ENCODE data around the gene KCND2.
"Not testable (repeated sequence)": the region's sequence is repeated elsewhere in the genome, so short reads cannot be mapped to it uniquely, and the experiment has no call there.

Gene KCND2

DNA sequence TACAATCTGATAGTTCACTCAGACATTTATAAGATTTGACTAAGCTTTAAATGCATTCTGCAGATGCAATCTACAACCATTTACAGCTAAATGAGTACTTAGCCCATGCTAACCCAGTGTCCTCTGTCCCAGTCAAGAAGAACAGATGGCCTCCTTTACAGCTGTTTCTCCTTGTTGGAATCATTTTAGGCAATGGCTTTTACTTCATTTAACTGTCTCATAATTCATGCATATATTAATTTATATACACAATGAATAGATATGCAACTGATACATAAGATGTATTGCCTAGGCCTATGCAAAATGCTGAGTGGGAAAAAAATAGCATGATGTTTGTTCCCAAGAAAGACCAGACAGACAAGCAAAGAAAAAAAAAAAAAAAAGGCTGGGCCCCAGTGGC, 502.8 kb downstream of the KCND2 start:
- Histone ChIP-seq H3K36me3 (ENCODE audit: insufficient read depth, low read length) (no peaks in the 10 kb centered on the region), H3K27me3 (ENCODE audit: insufficient read depth, low read length, poor library complexity) (no peaks in the 10 kb centered on the region), H3K4me3 (ENCODE audit: low read depth in 1 of 2, low read length in 2 of 2) (no peak overlapping the region), H3K79me2 (ENCODE audit: insufficient read depth, low read length) (no peaks in the 10 kb centered on the region), H3K9me3 (ENCODE audit: insufficient read depth, low read length, severe bottlenecking) (no peaks in the 10 kb centered on the region), H3K27ac (ENCODE audit: low read length) (no peak overlapping the region), H3K9ac (ENCODE audit: low read depth, low read length) (no peak overlapping the region), H3K4me1 (ENCODE audit: insufficient read depth, low read length) (no peaks in the 10 kb centered on the region), H3K4me2 (ENCODE audit: insufficient read depth, low read length) (no peak overlapping the region), H2AFZ (ENCODE audit: low read depth, low read length) (no peak overlapping the region), H4K20me1 (ENCODE audit: insufficient read depth, low read length) (no peaks in the 10 kb centered on the region)
- no peak for ATAC-seq (ENCODE audit: insufficient read depth, low read depth)
- TF ChIP-seq, protein P1, sequence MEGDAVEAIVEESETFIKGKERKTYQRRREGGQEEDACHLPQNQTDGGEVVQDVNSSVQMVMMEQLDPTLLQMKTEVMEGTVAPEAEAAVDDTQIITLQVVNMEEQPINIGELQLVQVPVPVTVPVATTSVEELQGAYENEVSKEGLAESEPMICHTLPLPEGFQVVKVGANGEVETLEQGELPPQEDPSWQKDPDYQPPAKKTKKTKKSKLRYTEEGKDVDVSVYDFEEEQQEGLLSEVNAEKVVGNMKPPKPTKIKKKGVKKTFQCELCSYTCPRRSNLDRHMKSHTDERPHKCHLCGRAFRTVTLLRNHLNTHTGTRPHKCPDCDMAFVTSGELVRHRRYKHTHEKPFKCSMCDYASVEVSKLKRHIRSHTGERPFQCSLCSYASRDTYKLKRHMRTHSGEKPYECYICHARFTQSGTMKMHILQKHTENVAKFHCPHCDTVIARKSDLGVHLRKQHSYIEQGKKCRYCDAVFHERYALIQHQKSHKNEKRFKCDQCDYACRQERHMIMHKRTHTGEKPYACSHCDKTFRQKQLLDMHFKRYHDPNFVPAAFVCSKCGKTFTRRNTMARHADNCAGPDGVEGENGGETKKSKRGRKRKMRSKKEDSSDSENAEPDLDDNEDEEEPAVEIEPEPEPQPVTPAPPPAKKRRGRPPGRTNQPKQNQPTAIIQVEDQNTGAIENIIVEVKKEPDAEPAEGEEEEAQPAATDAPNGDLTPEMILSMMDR (IDR thresholded peaks at IDR 0.05; ENCODE audit: borderline replicate concordance, extremely low read depth, low read length, poor library complexity, severe bottlenecking): no peak
- no peak for TF ChIP-seq EZH2 (IDR thresholded peaks at IDR 0.05; ENCODE audit: borderline replicate concordance, low read depth, low read length, severe bottlenecking)
- no peak for DNase-seq

GRCh38 chr7:120779078-120779477, 506.1 kb downstream of the KCND2 start:
- H3K9me3 ChIP-seq (ENCODE audit: insufficient read depth, low read length, severe bottlenecking); H3K4me1 ChIP-seq (ENCODE audit: insufficient read depth, low read length); H3K36me3 ChIP-seq (ENCODE audit: insufficient read depth, low read length); ATAC-seq (ENCODE audit: insufficient read depth, low read depth); H4K20me1 ChIP-seq (ENCODE audit: insufficient read depth, low read length); H3K9ac ChIP-seq (ENCODE audit: low read depth, low read length); H3K4me3 ChIP-seq (ENCODE audit: low read depth in 1 of 2, low read length in 2 of 2); H3K79me2 ChIP-seq (ENCODE audit: insufficient read depth, low read length); H3K4me2 ChIP-seq (ENCODE audit: insufficient read depth, low read length); H2AFZ ChIP-seq (ENCODE audit: low read depth, low read length); H3K27me3 ChIP-seq (ENCODE audit: insufficient read depth, low read length, poor library complexity); DNase-seq; H3K27ac ChIP-seq (ENCODE audit: low read length): not testable (repeated sequence)

DNA sequence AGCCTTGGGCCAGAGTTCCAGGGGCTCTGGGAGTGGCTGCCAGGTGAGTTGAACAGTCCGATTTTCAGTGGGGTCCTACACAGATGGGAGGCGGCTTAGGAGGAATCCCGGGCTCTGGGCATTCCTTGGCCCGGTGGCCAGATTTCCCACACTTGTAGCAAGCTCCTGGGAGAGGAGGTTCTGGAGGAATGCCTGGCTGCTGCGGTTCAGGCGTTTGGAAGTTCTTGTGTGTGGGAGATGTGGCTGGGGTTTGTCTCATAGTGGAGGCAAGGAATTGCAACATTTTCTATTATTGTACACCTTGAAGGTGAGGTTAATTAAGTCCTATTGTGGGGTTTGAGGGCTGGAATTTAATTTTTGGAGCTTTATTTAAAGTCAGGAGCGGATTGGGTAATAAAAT, 507.5 kb downstream of the KCND2 start:
- DNase-seq; ATAC-seq (ENCODE audit: insufficient read depth, low read depth); H4K20me1 ChIP-seq (ENCODE audit: insufficient read depth, low read length); H3K79me2 ChIP-seq (ENCODE audit: insufficient read depth, low read length); H3K4me2 ChIP-seq (ENCODE audit: insufficient read depth, low read length); H3K27ac ChIP-seq (ENCODE audit: low read length); H3K27me3 ChIP-seq (ENCODE audit: insufficient read depth, low read length, poor library complexity); H3K36me3 ChIP-seq (ENCODE audit: insufficient read depth, low read length); H2AFZ ChIP-seq (ENCODE audit: low read depth, low read length); H3K4me3 ChIP-seq (ENCODE audit: low read depth in 1 of 2, low read length in 2 of 2); H3K4me1 ChIP-seq (ENCODE audit: insufficient read depth, low read length); H3K9ac ChIP-seq (ENCODE audit: low read depth, low read length); H3K9me3 ChIP-seq (ENCODE audit: insufficient read depth, low read length, severe bottlenecking): not testable (repeated sequence)

- Histone ChIP-seq H3K36me3 (ENCODE audit: insufficient read depth, low read length) (no peaks in the 10 kb centered on the region), H3K27me3 (ENCODE audit: insufficient read depth, low read length, poor library complexity) (no peaks in the 10 kb centered on the region), H3K4me1 (ENCODE audit: insufficient read depth, low read length) (no peaks in the 10 kb centered on the region), H3K4me2 (ENCODE audit: insufficient read depth, low read length) (no peak overlapping the region), H2AFZ (ENCODE audit: low read depth, low read length) (no peak overlapping the region), H3K9ac (ENCODE audit: low read depth, low read length) (no peak overlapping the region), H3K27ac (ENCODE audit: low read length) (no peak overlapping the region), H3K4me3 (ENCODE audit: low read depth in 1 of 2, low read length in 2 of 2) (no peak overlapping the region), H3K79me2 (ENCODE audit: insufficient read depth, low read length) (no peaks in the 10 kb centered on the region), H3K9me3 (ENCODE audit: insufficient read depth, low read length, severe bottlenecking) (no peaks in the 10 kb centered on the region), H4K20me1 (ENCODE audit: insufficient read depth, low read length) (no peaks in the 10 kb centered on the region)
- TF ChIP-seq, protein P1 (IDR thresholded peaks at IDR 0.05; ENCODE audit: borderline replicate concordance, extremely low read depth, low read length, poor library complexity, severe bottlenecking): no peak
- no peak for TF ChIP-seq EZH2 (IDR thresholded peaks at IDR 0.05; ENCODE audit: borderline replicate concordance, low read depth, low read length, severe bottlenecking)
- ATAC-seq (ENCODE audit: insufficient read depth, low read depth): no peak
- no peak for DNase-seq
Observed at GRCh38 chr7:120780938-120781337, 508.0 kb downstream of the KCND2 start.

- H3K4me2 ChIP-seq (ENCODE audit: insufficient read depth, low read length); H3K36me3 ChIP-seq (ENCODE audit: insufficient read depth, low read length); H3K9ac ChIP-seq (ENCODE audit: low read depth, low read length); H3K79me2 ChIP-seq (ENCODE audit: insufficient read depth, low read length); H4K20me1 ChIP-seq (ENCODE audit: insufficient read depth, low read length); H3K9me3 ChIP-seq (ENCODE audit: insufficient read depth, low read length, severe bottlenecking); H2AFZ ChIP-seq (ENCODE audit: low read depth, low read length); DNase-seq; H3K4me1 ChIP-seq (ENCODE audit: insufficient read depth, low read length); H3K27me3 ChIP-seq (ENCODE audit: insufficient read depth, low read length, poor library complexity); H3K4me3 ChIP-seq (ENCODE audit: low read depth in 1 of 2, low read length in 2 of 2); ATAC-seq (ENCODE audit: insufficient read depth, low read depth); H3K27ac ChIP-seq (ENCODE audit: low read length): not testable (repeated sequence)
Observed at GRCh38 chr7:120781924-120782323, 508.9 kb downstream of the KCND2 start.

Data from DND-41 (cell line).